Duodenal mucosa (tissue), 2 donors: Measurements from ENCODE around the gene ACIN1.

Experiments used
- H3K27ac ChIP-seq: one replicate; pipeline ENCODE4 v1.7.0; 2013; ENCODE audit warnings: low read depth, low read length
- H3K27me3 ChIP-seq, 2 donors: one replicate each; pipeline ENCODE4 v1.7.0; 2013; ENCODE audit warnings: low read length in 2 of 2, control low read depth in 1 of 2; ENCODE audit not compliant: insufficient read depth in 2 of 2, control insufficient read depth in 1 of 2
- H3K36me3 ChIP-seq, 2 donors: one replicate each; pipeline ENCODE4 v1.7.0; 2013; ENCODE audit warnings: low read length in 2 of 2, control low read depth in 1 of 2; ENCODE audit not compliant: insufficient read depth in 2 of 2, control insufficient read depth in 1 of 2
- H3K4me1 ChIP-seq, 2 donors: one replicate each; pipeline ENCODE4 v1.7.0; 2013; ENCODE audit warnings: low read length in 2 of 2, control low read depth in 1 of 2; ENCODE audit not compliant: insufficient read depth in 2 of 2, control insufficient read depth in 1 of 2
- H3K4me3 ChIP-seq, 2 donors: one replicate each; pipeline ENCODE4 v1.7.0; 2013; ENCODE audit warnings: low read length in 2 of 2, low read depth in 1 of 2
- H3K9ac ChIP-seq, 2 donors: one replicate each; pipeline ENCODE4 v1.7.0; 2013; ENCODE audit warnings: low read length in 2 of 2, low read depth in 1 of 2
- H3K9me3 ChIP-seq, 2 donors: one replicate each; pipeline ENCODE4 v1.7.0; 2013; ENCODE audit warnings: low read length in 2 of 2, control low read depth in 1 of 2; ENCODE audit not compliant: control insufficient read depth in 1 of 2

The ACIN1 gene

GRCh38 chr14:23069413-23069806 is 25.5 kb downstream of the ACIN1 start:
- Histone ChIP-seq H3K27me3 (no peaks in the 10 kb centered on the region), H3K9ac (peak overlapping the region in 1 of 2 donors; percentile 34), H3K4me1 (peaks cover 27 to 38% of the 10 kb centered on the region in 2 donors), H3K4me3 (no peak overlapping the region), H3K9me3 (no peaks in the 10 kb centered on the region), H3K36me3 (peaks cover 32 to 56% of the 10 kb centered on the region in 2 donors), H3K27ac (no peak overlapping the region)

DNA sequence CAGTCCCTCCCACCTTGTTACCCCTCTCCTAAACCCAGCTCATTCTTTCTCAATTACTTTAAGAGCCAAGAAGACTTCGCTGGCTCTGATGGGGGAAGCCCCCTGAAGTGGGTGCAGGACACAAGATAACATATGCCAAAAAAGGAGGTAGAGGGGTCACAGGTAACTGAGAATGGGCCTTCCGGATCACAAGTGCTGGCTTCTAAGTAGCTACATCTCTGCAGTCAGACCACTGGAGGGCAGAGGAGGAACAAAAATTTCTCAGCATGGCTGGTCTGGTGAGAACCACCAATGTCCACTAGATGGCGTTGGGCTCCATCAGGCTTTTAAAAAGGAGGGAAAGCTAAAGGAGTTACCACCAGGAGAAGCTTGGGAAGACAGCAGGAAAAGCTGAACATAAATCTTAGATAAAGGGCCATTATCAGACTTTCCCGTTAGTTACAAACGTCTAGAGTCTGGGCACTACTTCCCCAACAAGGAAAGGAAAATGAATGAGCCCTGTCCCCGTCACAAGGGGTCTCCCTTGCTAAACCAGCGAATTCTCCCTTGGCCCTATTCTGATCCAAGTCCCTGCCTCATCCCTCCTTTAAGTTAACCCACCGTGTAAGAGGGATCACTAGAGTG is 26.0 kb downstream of the ACIN1 start:
- Histone ChIP-seq H3K9ac (peak overlapping the region in 1 of 2 donors; percentile 34), H3K9me3 (no peaks in the 10 kb centered on the region), H3K36me3 (peaks cover 35 to 59% of the 10 kb centered on the region in 2 donors), H3K4me1 (peaks cover 27 to 38% of the 10 kb centered on the region in 2 donors), H3K4me3 (no peak overlapping the region), H3K27ac (no peak overlapping the region), H3K27me3 (no peaks in the 10 kb centered on the region)

DNA sequence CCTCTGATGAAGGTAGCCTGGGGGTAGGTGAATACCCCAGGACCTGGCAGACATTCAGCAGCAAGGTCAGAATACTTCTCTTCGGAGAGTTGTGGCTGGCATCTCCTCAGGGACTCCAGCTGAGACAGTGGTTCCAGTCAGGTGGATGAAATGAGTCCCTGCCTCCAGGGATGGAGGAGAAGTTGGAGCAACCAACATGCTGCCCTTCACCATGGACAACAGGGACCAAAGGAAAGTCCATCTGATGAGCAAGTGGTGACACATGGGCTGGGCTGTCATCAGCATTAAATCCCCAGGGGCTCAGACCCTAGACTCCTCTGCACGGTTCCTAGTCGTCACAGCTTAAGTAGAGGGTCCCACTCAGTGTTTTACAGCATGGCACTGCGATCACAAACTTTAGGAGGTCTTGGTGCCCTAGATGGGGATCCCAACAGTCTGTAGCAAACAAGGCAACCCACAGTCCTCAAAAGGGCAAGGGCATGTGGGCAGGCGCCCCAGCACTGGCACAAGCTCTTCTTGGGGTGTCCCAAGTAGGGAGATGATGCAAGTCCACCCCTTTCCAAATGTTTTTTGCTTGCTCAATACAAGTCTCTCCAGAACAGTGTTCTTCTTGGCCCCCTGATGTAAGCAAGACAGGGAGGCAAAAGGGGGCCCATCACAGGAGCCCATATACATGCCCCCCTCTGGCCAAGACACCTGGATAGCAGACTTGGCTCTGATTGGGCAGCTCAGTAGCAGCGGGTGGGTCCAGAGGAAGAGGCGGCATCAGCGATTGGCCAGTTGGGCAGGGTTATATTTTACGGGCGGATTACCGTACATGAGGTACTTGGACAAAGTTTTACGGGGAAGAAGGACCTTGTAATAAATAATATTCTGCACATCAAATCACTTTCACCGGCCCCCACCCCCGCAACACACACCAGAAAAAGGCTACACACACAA is 26.8 kb downstream of the ACIN1 start:
- Histone ChIP-seq H3K27me3 (no peaks in the 10 kb centered on the region), H3K36me3 (peaks cover 43 to 66% of the 10 kb centered on the region in 2 donors), H3K4me1 (peaks cover 25 to 38% of the 10 kb centered on the region in 2 donors), H3K4me3 (no peak overlapping the region), H3K27ac (no peak overlapping the region), H3K9me3 (no peaks in the 10 kb centered on the region), H3K9ac (no peak overlapping the region)

GRCh38 chr14:23066855-23067744 is 27.8 kb downstream of the ACIN1 start:
- no peak overlapping the region for H3K4me3 ChIP-seq
- no peaks in the 10 kb centered on the region for H3K27me3 ChIP-seq
- peaks cover 46 to 69% of the 10 kb centered on the region in 2 donors for H3K36me3 ChIP-seq
- peaks cover 15 to 28% of the 10 kb centered on the region in 2 donors for H3K4me1 ChIP-seq
- H3K9me3 ChIP-seq = no peaks in the 10 kb centered on the region
- H3K9ac ChIP-seq = no peak overlapping the region
- H3K27ac ChIP-seq = no peak overlapping the region

DNA sequence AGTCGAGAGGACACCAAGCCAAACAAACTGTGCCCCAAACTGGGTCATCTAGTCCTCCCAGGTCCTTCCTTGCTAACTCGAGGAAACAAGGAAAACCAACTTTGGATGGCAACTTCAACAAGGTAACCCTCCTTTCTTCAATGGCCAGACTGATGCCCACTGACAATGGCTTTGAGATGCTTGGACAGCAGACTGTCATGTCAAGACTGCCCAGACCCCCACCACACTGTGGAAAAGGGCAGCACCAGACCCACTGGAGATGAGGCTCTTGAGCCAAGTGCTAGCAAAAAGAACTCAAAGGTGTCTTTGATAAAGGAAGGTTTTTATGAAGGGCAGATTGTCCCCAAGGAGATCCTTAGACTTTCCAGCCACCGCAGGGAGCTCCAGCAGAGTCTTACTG is 28.6 kb downstream of the ACIN1 start:
- H3K36me3 ChIP-seq = peaks cover 49 to 68% of the 10 kb centered on the region in 2 donors
- no peak overlapping the region for H3K9ac ChIP-seq
- H3K9me3 ChIP-seq = no peaks in the 10 kb centered on the region
- H3K27ac ChIP-seq = no peak overlapping the region
- no peaks in the 10 kb centered on the region for H3K27me3 ChIP-seq
- peaks cover 9 to 22% of the 10 kb centered on the region in 2 donors for H3K4me1 ChIP-seq
- H3K4me3 ChIP-seq = no peak overlapping the region

DNA sequence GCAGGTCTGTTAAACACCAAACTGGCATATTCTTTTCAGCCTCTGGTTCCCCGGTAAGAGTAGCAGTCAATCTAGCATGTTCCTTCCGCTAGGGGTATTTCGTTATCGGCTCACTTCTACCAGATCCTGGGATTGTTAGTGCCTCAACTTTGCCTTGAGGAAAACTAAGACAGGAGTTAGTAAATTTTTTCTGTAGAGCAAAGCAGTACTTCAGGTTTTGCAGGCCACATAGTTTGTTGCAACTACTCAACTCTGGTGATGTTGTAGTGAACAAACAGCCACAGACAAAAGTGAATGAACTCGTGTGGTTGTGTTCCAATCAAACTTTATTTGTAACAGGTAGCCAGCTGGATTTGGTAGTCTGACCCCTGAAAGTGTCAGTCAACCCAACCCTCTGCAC is 31.3 kb downstream of the ACIN1 start:
- H3K4me3 ChIP-seq = no peak overlapping the region
- no peaks in the 10 kb centered on the region for H3K27me3 ChIP-seq
- peaks cover 63 to 91% of the 10 kb centered on the region in 2 donors for H3K36me3 ChIP-seq
- H3K27ac ChIP-seq = no peak overlapping the region
- H3K9ac ChIP-seq = no peak overlapping the region
- H3K9me3 ChIP-seq = no peaks in the 10 kb centered on the region
- H3K4me1 ChIP-seq = peaks cover 0 to 4% of the 10 kb centered on the region in 2 donors

DNA sequence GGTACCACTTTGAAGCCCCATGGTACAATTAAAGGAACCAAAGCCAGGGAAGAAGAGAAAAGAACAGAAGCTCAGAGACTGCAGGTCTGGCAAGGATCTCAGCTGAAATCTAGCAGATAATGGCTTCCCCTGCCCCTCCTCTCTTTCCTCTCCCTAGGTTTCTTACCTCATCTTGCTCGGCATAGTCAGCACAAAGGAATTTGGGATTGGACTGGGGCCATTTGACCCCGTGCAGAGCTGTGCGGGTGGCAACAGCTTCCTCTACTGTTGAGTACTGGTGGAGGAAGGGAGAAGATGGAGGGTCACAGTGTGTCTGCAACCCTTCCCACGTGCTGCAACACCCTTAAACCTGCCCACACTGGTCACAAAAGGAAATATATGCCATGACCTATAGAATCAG is 32.9 kb downstream of the ACIN1 start:
- H3K36me3 ChIP-seq = peaks cover 51 to 76% of the 10 kb centered on the region in 2 donors
- no peak overlapping the region for H3K27ac ChIP-seq
- H3K27me3 ChIP-seq = no peaks in the 10 kb centered on the region
- H3K9me3 ChIP-seq = no peaks in the 10 kb centered on the region
- H3K4me3 ChIP-seq = no peak overlapping the region
- H3K4me1 ChIP-seq = peaks cover 4 to 5% of the 10 kb centered on the region in 2 donors
- H3K9ac ChIP-seq = no peak overlapping the region

DNA sequence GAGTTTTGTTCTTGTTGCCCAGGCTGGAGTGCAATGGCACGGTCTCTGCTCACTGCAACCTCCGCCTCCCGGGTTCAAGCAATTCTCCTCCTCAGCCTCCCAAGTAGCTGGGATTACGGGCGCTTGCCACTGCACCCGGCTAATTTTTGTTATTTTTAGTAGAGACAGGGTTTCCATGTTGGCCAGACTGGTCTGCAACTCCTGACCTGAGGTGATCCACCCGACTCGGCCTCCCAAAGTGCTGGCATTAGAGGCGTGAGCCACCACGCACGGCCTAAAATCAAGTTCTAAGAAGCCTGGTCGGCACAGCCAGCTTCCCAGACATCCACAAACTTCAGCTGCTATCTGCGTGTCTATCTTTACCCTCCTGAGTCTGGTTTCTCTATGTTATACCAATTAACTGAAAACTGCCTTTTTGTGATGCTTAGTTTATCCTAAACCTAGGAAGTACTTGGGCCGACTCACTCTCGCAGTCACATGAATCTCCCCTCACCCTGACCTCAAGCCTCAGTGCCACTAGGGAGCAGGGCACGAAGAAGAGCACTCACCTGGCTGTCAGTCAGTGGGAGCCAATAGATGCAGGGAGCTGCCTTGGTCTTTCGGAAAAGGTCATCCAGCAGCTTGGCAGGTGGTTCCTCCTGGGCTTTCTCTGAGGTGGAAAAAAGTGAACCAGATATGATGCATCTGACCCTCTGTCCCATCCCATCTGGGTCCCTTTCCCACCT is 34.2 kb downstream of the ACIN1 start:
- Histone ChIP-seq H3K4me1 (peaks cover 14 to 17% of the 10 kb centered on the region in 2 donors), H3K4me3 (no peak overlapping the region), H3K27me3 (no peaks in the 10 kb centered on the region), H3K9ac (no peak overlapping the region), H3K36me3 (peaks cover 39 to 64% of the 10 kb centered on the region in 2 donors), H3K9me3 (no peaks in the 10 kb centered on the region), H3K27ac (no peak overlapping the region)

GRCh38 chr14:23058654-23059504 is 36.1 kb downstream of the ACIN1 start:
- Histone ChIP-seq H3K27ac (no peak overlapping the region), H3K36me3 (peaks cover 35 to 47% of the 10 kb centered on the region in 2 donors), H3K9me3 (no peaks in the 10 kb centered on the region), H3K4me1 (peaks cover 14 to 17% of the 10 kb centered on the region in 2 donors), H3K4me3 (no peak overlapping the region), H3K27me3 (no peaks in the 10 kb centered on the region), H3K9ac (no peak overlapping the region)
